Measurements from ENCODE around the gene CAMK1D. TPM values are rescaled to one million over a fixed set of nuclear protein-coding genes. Genes with fewer than 3 reads are reported as not detected.

The CAMK1D gene
- total and polyA plus RNA-seq, 2 experiments from 2014 or later = 4.6 to 7.2 TPM

DNA sequence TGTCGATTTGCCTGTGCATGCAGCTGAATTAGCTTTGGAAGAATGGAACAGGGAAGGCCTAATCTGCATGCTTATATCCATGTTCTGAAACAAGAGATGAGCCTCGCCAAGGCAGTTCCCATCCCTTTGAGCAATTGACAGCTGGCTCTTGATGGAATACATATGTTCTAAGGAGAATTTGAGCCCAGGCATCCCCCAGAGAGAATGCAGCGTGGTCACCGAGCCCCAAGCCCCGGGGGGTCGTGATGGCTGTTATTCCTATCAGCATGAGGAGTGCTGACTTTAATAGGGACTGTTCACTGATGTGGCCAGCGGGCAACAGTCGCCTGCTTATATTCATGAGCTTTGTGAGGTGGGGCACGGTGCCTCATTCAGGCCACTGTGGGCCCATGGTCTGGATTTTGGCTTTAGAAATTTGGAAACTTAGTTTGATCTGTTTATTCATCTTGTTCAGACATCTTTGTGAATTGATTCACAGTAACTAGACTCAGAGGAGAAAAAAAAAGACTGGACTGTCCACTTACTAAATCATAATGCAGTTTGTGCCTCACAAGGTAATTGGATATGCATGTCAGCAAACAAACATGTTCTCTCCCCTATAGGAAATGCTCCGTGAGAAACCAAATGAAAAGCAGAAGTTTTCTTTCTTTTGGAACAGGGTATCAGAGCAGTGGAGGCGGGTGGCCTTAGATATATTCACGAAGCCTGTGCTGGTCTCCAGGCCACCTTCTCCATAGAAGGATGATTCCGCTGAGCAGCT lies 447.2 kb downstream of the CAMK1D start:
- H3K27me3 ChIP-seq (ENCODE audit: insufficient read depth) = no peaks in the 10 kb centered on the region
- H3K9me2 ChIP-seq (ENCODE audit: insufficient read depth) = no peaks in the 10 kb centered on the region
- H3K36me3 ChIP-seq (ENCODE audit: insufficient read depth) = no peaks in the 10 kb centered on the region; the same call in 1 of the 2 replicates
- Mint-ChIP-seq H3K9me3 (no peaks in the 10 kb centered on the region; the same call in 2 of the 3 replicates), H3K4me1 (peaks cover 21% of the 10 kb centered on the region), H3K27me3 (ENCODE audit: insufficient read depth, low read depth, poor library complexity) (no peaks in the 10 kb centered on the region), H3K4me3 (no peak overlapping the region), H3K27ac (no peak overlapping the region), H3K36me3 (ENCODE audit: low read depth) (peaks cover 2% of the 10 kb centered on the region; the same call in 1 of the 3 replicates)
- ATAC-seq (no peak), DNase-seq (ENCODE audit: low spot score) (no peak)
- peaks cover 9% of the 10 kb centered on the region for H3K4me1 ChIP-seq (ENCODE audit: insufficient read depth)
- no peak overlapping the region for H3K4me2 ChIP-seq
- TF ChIP-seq CTCF (conservative IDR thresholded peaks at IDR 0.05; ENCODE audit: low read depth in 2 of 2) (no peak), STAT1 (IDR thresholded peaks at IDR 0.05; ENCODE audit: unreplicated experiment) (no peak), POLR2AphosphoS5 (IDR thresholded peaks at IDR 0.05; ENCODE audit: low read depth) (no peak), JUNB (IDR thresholded peaks at IDR 0.05; ENCODE audit: unreplicated experiment) (no peak), ZNF331 (CRISPR knock-in tag; IDR thresholded peaks at IDR 0.05; ENCODE audit: low read depth) (no peak), CREB1 (CRISPR knock-in tag; IDR thresholded peaks at IDR 0.05; ENCODE audit: low read depth) (no peak), ZNF114 (CRISPR knock-in tag; IDR thresholded peaks at IDR 0.05) (no peak), ZNF462 (CRISPR knock-in tag; IDR thresholded peaks at IDR 0.05) (no peak), EZH2phosphoT487 (IDR thresholded peaks at IDR 0.05; ENCODE audit: unreplicated experiment) (no peak), NANOG (IDR thresholded peaks at IDR 0.05; ENCODE audit: borderline replicate concordance) (no peak)
- TF ChIP-seq, protein P1, sequence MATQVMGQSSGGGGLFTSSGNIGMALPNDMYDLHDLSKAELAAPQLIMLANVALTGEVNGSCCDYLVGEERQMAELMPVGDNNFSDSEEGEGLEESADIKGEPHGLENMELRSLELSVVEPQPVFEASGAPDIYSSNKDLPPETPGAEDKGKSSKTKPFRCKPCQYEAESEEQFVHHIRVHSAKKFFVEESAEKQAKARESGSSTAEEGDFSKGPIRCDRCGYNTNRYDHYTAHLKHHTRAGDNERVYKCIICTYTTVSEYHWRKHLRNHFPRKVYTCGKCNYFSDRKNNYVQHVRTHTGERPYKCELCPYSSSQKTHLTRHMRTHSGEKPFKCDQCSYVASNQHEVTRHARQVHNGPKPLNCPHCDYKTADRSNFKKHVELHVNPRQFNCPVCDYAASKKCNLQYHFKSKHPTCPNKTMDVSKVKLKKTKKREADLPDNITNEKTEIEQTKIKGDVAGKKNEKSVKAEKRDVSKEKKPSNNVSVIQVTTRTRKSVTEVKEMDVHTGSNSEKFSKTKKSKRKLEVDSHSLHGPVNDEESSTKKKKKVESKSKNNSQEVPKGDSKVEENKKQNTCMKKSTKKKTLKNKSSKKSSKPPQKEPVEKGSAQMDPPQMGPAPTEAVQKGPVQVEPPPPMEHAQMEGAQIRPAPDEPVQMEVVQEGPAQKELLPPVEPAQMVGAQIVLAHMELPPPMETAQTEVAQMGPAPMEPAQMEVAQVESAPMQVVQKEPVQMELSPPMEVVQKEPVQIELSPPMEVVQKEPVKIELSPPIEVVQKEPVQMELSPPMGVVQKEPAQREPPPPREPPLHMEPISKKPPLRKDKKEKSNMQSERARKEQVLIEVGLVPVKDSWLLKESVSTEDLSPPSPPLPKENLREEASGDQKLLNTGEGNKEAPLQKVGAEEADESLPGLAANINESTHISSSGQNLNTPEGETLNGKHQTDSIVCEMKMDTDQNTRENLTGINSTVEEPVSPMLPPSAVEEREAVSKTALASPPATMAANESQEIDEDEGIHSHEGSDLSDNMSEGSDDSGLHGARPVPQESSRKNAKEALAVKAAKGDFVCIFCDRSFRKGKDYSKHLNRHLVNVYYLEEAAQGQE (IDR thresholded peaks at IDR 0.05; ENCODE audit: unreplicated experiment) = no peak
- TF ChIP-seq, protein P2, sequence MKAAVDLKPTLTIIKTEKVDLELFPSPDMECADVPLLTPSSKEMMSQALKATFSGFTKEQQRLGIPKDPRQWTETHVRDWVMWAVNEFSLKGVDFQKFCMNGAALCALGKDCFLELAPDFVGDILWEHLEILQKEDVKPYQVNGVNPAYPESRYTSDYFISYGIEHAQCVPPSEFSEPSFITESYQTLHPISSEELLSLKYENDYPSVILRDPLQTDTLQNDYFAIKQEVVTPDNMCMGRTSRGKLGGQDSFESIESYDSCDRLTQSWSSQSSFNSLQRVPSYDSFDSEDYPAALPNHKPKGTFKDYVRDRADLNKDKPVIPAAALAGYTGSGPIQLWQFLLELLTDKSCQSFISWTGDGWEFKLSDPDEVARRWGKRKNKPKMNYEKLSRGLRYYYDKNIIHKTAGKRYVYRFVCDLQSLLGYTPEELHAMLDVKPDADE (IDR thresholded peaks at IDR 0.05) = no peak
- no peak overlapping the region for H3K27ac ChIP-seq (ENCODE audit: low read depth)
- no peaks in the 10 kb centered on the region for H3F3A ChIP-seq (replicated peaks; ENCODE audit: low read depth)
- H3K79me2 ChIP-seq (replicated peaks; ENCODE audit: insufficient read depth) = no peaks in the 10 kb centered on the region
- H2AFZ ChIP-seq = no peak overlapping the region
- H4K20me1 ChIP-seq (replicated peaks; ENCODE audit: insufficient read depth) = no peaks in the 10 kb centered on the region
- H3K4me3 ChIP-seq = no peak overlapping the region
